Measurements from ENCODE around the gene DCAF10. TPM values are rescaled to one million over a fixed set of nuclear protein-coding genes. Genes with fewer than 3 reads are reported as not detected.
"Not testable (repeated sequence)": the region's sequence is repeated elsewhere in the genome, so short reads cannot be mapped to it uniquely, and the experiment has no call there.

Gene DCAF10
- total RNA-seq, 1 donor from 2014 or later: 14.9 TPM

- Mint-ChIP-seq H3K9me3 (ENCODE audit: unreplicated experiment) (peaks cover 6% of the 10 kb centered on the region), H3K4me3 (ENCODE audit: unreplicated experiment) (no peak overlapping the region), H3K4me1 (ENCODE audit: unreplicated experiment) (no peaks in the 10 kb centered on the region), H3K27me3 (ENCODE audit: unreplicated experiment) (no peaks in the 10 kb centered on the region), H3K27ac (ENCODE audit: unreplicated experiment) (no peak overlapping the region), H3K36me3 (ENCODE audit: low read depth, unreplicated experiment) (peaks cover 14% of the 10 kb centered on the region)
- TF ChIP-seq CTCF (IDR thresholded peaks at IDR 0.05; ENCODE audit: unreplicated experiment): no peak
- DNase-seq (ENCODE audit: low spot score): no peak
Measured at GRCh38 chr9:37876376-37876775, 75.8 kb downstream of the DCAF10 start.

- H3K4me3 Mint-ChIP-seq (ENCODE audit: unreplicated experiment): no peak overlapping the region
- no peak for TF ChIP-seq CTCF (IDR thresholded peaks at IDR 0.05; ENCODE audit: unreplicated experiment)
Measured at GRCh38 chr9:37880916-37881479, 80.4 kb downstream of the DCAF10 start.

GRCh38 chr9:37887977-37888583 lies 87.5 kb downstream of the DCAF10 start:
- DNase-seq (ENCODE audit: low spot score); H3K27me3 Mint-ChIP-seq (ENCODE audit: unreplicated experiment); H3K4me1 Mint-ChIP-seq (ENCODE audit: unreplicated experiment); H3K9me3 Mint-ChIP-seq (ENCODE audit: unreplicated experiment); H3K36me3 Mint-ChIP-seq (ENCODE audit: low read depth, unreplicated experiment); H3K27ac Mint-ChIP-seq (ENCODE audit: unreplicated experiment); H3K4me3 Mint-ChIP-seq (ENCODE audit: unreplicated experiment): not testable (repeated sequence)

More at GRCh38 chr9:37880916-37881479, 80.4 kb downstream of the DCAF10 start:
- peaks cover 8% of the 10 kb centered on the region for H3K36me3 Mint-ChIP-seq (ENCODE audit: low read depth, unreplicated experiment)
- DNase-seq (ENCODE audit: low spot score): no peak
- no peaks in the 10 kb centered on the region for H3K27me3 Mint-ChIP-seq (ENCODE audit: unreplicated experiment)
- H3K27ac Mint-ChIP-seq (ENCODE audit: unreplicated experiment): no peak overlapping the region
- H3K9me3 Mint-ChIP-seq (ENCODE audit: unreplicated experiment): peaks cover 6% of the 10 kb centered on the region
- H3K4me1 Mint-ChIP-seq (ENCODE audit: unreplicated experiment): no peaks in the 10 kb centered on the region

- H3K4me1 Mint-ChIP-seq (ENCODE audit: unreplicated experiment): no peaks in the 10 kb centered on the region
- H3K4me3 Mint-ChIP-seq (ENCODE audit: unreplicated experiment): no peak overlapping the region
- H3K9me3 Mint-ChIP-seq (ENCODE audit: unreplicated experiment): no peaks in the 10 kb centered on the region
- no peak overlapping the region for H3K27ac Mint-ChIP-seq (ENCODE audit: unreplicated experiment)
- peaks cover 19% of the 10 kb centered on the region for H3K36me3 Mint-ChIP-seq (ENCODE audit: low read depth, unreplicated experiment)
- no peaks in the 10 kb centered on the region for H3K27me3 Mint-ChIP-seq (ENCODE audit: unreplicated experiment)
- no peak for TF ChIP-seq CTCF (IDR thresholded peaks at IDR 0.05; ENCODE audit: unreplicated experiment)
- DNase-seq (ENCODE audit: low spot score): no peak
Measured at GRCh38 chr9:37889536-37889935, 88.9 kb downstream of the DCAF10 start.

- H3K4me1 Mint-ChIP-seq (ENCODE audit: unreplicated experiment); H3K27ac Mint-ChIP-seq (ENCODE audit: unreplicated experiment); H3K9me3 Mint-ChIP-seq (ENCODE audit: unreplicated experiment); H3K4me3 Mint-ChIP-seq (ENCODE audit: unreplicated experiment); DNase-seq (ENCODE audit: low spot score); H3K27me3 Mint-ChIP-seq (ENCODE audit: unreplicated experiment): not testable (repeated sequence)
- peaks cover 29% of the 10 kb centered on the region for H3K36me3 Mint-ChIP-seq (ENCODE audit: low read depth, unreplicated experiment)
Measured at GRCh38 chr9:37891042-37891441, 90.4 kb downstream of the DCAF10 start.

GRCh38 chr9:37892063-37892462 lies 91.5 kb downstream of the DCAF10 start:
- Mint-ChIP-seq H3K4me1 (ENCODE audit: unreplicated experiment) (no peaks in the 10 kb centered on the region), H3K36me3 (ENCODE audit: low read depth, unreplicated experiment) (peaks cover 38% of the 10 kb centered on the region), H3K27ac (ENCODE audit: unreplicated experiment) (no peak overlapping the region), H3K4me3 (ENCODE audit: unreplicated experiment) (no peak overlapping the region), H3K9me3 (ENCODE audit: unreplicated experiment) (no peaks in the 10 kb centered on the region), H3K27me3 (ENCODE audit: unreplicated experiment) (no peaks in the 10 kb centered on the region)
- no peak for TF ChIP-seq CTCF (IDR thresholded peaks at IDR 0.05; ENCODE audit: unreplicated experiment)
- DNase-seq (ENCODE audit: low spot score): no peak

All from endothelial cell (in vitro differentiated cells).